ENCODE data around the gene TOMM6. TPM values are rescaled to one million over a fixed set of nuclear protein-coding genes. Genes with fewer than 3 reads are reported as not detected.

The TOMM6 gene
- total RNA-seq, 1 experiment from 2014 or later, result 239 TPM

GRCh38 chr6:41832263-41832662 lies 44.8 kb downstream of the TOMM6 start:
- no peaks in the 10 kb centered on the region for H3K9me3 Mint-ChIP-seq
- H2BK120ac ChIP-seq (ENCODE audit: low read depth, low read length, poor library complexity, severe bottlenecking), result no peak overlapping the region
- no peaks in the 10 kb centered on the region for H3K79me2 ChIP-seq (ENCODE audit: insufficient read depth, low read length)
- H4K5ac ChIP-seq (ENCODE audit: insufficient read length, low read depth, low read length), result no peak overlapping the region
- H3K56ac ChIP-seq (ENCODE audit: insufficient read length, low read depth, low read length), result no peak overlapping the region
- no peak overlapping the region for H4K8ac ChIP-seq (replicated peaks; ENCODE audit: insufficient read length, low read depth, low read length)
- H2AK5ac ChIP-seq (ENCODE audit: insufficient read length, low read length), result no peak overlapping the region
- no peak overlapping the region for H3K4me3 Mint-ChIP-seq
- no peak overlapping the region for H3K9ac ChIP-seq (ENCODE audit: extremely low read depth, insufficient read length, low read length)
- no peaks in the 10 kb centered on the region for H3K27me3 Mint-ChIP-seq (ENCODE audit: low read depth)
- no peak overlapping the region for H3K27ac ChIP-seq (ENCODE audit: insufficient read length, low read depth, low read length)
- H3K4me1 ChIP-seq (ENCODE audit: insufficient read depth, low read length), result no peaks in the 10 kb centered on the region
- no peak for DNase-seq
- H3K4ac ChIP-seq (ENCODE audit: low read depth, low read length), result no peak overlapping the region
- WGBS (ENCODE audit: extremely low coverage, insufficient read length, low lambda C conversion rate), result no CpG with 5 or more reads among the region's 3 CpGs
- H2BK20ac ChIP-seq (ENCODE audit: low read depth, low read length, poor library complexity, severe bottlenecking), result no peak overlapping the region
- TF ChIP-seq CTCF (conservative IDR thresholded peaks at IDR 0.05), result no peak
- H4K20me1 ChIP-seq (ENCODE audit: control insufficient read depth, insufficient read depth, insufficient read length), result no peaks in the 10 kb centered on the region
- H3K14ac ChIP-seq (ENCODE audit: insufficient read depth, low read length), result no peak overlapping the region
- no peak overlapping the region for H2BK12ac ChIP-seq (ENCODE audit: insufficient read length, low read depth, low read length)
- no peaks in the 10 kb centered on the region for H3K27me3 ChIP-seq (ENCODE audit: insufficient read depth, low read length)
- H4K91ac ChIP-seq (ENCODE audit: insufficient read length, low read depth, low read length), result no peak overlapping the region
- H3K4me1 Mint-ChIP-seq, result no peaks in the 10 kb centered on the region
- no peak overlapping the region for H2AFZ ChIP-seq (ENCODE audit: low read length)
- no peaks in the 10 kb centered on the region for H3K79me1 ChIP-seq (ENCODE audit: insufficient read depth, low read depth, low read length, poor library complexity, severe bottlenecking)
- H2BK15ac ChIP-seq (ENCODE audit: low read depth, low read length), result no peak overlapping the region
- H2BK5ac ChIP-seq (ENCODE audit: insufficient read length, low read length), result no peak overlapping the region
- no peak overlapping the region for H3T11ph ChIP-seq (ENCODE audit: low read length)
- no peaks in the 10 kb centered on the region; a peak in 1 of 7 replicates for H3K36me3 Mint-ChIP-seq (ENCODE audit: insufficient read depth in 1 of 3, low read depth in 3 of 3)
- no peaks in the 10 kb centered on the region for H3K9me3 ChIP-seq (ENCODE audit: control insufficient read depth, low read depth, low read length)
- H3K4me2 ChIP-seq (ENCODE audit: insufficient read depth, insufficient read length, low read length), result no peak overlapping the region
- H3K27ac Mint-ChIP-seq, result no peak overlapping the region
- no peaks in the 10 kb centered on the region for H3K23me2 ChIP-seq (ENCODE audit: insufficient read length, low read depth, low read length, poor library complexity, severe bottlenecking)
- H3K18ac ChIP-seq (ENCODE audit: insufficient read length, low read depth, low read length), result no peak overlapping the region
- H3K23ac ChIP-seq (ENCODE audit: insufficient read length, low read depth, low read length), result no peak overlapping the region
